Stimulated activated naive CD8-positive, alpha-beta T cell treated with anti-CD3 and anti-CD28 coated beads, Interleukin-15, Interleukin-2, amounts not matched to agents 100 U/mL and 50 U/mL, for 24 hours (primary cell): ENCODE measurements around the gene MICU1.
"Not testable (repeated sequence)": the region's sequence is repeated elsewhere in the genome, so short reads cannot be mapped to it uniquely, and the experiment has no call there.

Experiments
- ATAC-seq: fragments of 150-1000 bp; cut with Tn5 transposase; one replicate; pipeline ENCODE4 v1.10.0; 2021
- DNase-seq: peaks from one replicate; pipeline ENCODE4 v3.0.0; 2021

MICU1 gene

GRCh38 chr10:72561745-72562166, 64.1 kb downstream of the MICU1 start:
- ATAC-seq (no peak), DNase-seq (no peak)

DNA sequence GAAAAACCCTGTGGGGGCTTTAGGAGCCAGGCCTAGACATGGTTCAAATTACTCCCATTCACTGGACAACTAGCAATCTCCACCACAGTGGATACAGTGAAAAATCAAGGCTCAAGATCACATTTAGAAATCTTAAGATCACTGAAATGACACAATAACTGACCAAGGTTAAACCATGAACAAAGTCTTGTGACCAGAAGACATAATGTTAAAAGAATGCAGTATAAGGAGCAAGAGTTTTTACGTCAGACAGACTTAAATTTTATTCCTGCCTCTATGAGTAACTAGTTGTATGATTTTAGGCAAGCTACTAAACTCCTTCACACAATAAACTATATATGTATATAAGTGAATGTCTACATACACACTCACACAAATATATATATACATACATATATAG, 68.5 kb downstream of the MICU1 start:
- no peak for ATAC-seq

DNA sequence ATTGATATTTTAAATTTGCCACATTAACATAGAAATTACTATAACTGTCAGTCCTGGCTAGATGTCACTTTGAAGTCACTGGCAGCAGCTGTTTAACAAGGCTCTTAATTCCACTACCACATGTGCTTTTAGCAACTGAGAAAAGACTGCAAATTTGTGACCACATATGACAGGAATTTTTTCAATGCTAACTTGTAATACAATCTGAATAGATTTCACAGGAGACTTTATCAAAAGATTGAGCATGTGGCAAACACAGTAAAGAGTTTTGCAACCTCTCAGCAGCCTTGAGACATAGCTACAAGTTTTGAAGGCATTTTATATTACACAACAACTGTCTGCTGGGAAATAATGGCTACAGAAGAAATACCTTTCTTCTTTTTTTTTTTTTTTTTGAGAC, 73.0 kb downstream of the MICU1 start:
- no peak for DNase-seq

More for the DNA sequence above, 68.5 kb downstream of the MICU1 start:
- no peak for DNase-seq

DNA sequence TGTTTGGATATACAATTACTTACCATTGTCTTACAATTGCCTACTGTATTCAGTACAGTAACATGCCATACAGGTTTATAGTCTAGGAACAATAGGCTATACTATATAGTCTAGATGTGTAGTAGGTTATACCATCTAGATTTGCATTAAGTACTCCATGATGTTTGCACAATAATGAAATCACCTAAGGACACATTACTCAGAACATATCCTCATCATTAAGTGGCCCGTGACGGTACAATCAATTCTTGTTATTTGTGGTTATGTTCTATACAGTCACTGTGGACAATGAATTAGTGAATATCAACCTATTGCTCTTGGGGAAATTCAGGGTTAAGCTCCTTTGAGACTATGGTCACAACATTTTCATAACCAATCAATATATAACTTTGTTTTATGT, 75.6 kb downstream of the MICU1 start:
- ATAC-seq = no peak
- no peak for DNase-seq

More for the DNA sequence above, 73.0 kb downstream of the MICU1 start:
- no peak for ATAC-seq

DNA sequence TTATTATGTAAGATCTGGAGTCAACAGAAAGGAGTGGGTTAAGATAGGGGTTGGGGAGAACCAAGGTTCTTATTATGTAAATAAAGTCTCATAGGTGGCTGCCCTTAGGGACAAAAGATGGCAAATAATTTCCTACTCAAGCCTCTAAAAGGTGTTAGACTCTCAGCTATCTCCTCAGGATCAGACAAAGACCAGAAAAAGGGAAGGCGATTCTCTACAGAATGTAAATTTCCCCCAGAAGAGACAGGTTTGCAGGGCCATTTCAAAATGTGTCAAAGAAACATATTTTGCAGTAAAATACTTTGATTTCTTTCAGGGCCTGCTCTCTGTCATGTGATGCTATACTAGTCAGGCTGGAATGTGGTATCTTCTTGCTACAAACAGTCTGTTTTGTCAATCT, 80.3 kb downstream of the MICU1 start:
- ATAC-seq = no peak

DNA sequence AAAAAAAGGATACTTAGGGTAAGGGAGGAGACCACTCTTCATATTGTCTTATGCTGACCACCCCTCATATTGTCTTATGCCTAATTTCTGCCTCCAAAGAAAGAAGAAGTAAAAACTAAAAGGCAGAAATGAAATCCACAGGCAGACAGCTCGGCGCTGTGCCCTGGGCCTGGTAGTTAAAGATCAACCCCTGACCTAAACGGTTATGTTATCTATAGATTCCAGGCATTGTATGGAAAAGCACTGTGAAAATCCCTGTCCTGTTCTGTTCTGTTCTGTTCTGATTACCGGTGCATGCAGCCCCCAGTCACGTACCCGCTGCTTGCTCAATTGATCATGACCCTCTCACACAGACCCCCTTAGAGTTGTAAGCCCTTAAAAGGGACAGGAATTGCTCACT, 82.0 kb downstream of the MICU1 start:
- not testable (repeated sequence) for DNase-seq, ATAC-seq

More for the DNA sequence above, 80.3 kb downstream of the MICU1 start:
- no peak for DNase-seq

- DNase-seq (no peak), ATAC-seq (no peak)
Observed at GRCh38 chr10:72542396-72542815, 83.5 kb downstream of the MICU1 start.

DNA sequence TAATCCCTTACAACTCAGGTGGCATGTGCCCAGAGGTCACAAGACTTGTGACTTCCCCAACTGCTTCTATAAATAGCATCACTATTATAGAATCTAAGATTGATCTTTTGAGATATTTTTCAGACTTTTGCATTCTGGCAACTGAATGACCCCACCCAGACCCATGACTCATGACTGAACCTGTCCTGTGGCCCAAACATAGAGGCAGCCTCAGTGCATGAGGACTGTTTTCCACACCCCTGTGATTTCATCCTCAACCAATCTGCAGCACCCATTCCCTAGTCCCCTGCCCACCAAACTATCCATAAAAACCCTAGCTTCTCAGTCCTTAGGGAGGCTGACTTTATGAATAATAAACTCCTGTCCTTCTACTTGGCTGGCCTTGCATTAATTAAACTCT, 84.5 kb downstream of the MICU1 start:
- DNase-seq (no peak), ATAC-seq (no peak)

- ATAC-seq (no peak), DNase-seq (no peak)
Observed at GRCh38 chr10:72540193-72540807, 85.6 kb downstream of the MICU1 start.

DNA sequence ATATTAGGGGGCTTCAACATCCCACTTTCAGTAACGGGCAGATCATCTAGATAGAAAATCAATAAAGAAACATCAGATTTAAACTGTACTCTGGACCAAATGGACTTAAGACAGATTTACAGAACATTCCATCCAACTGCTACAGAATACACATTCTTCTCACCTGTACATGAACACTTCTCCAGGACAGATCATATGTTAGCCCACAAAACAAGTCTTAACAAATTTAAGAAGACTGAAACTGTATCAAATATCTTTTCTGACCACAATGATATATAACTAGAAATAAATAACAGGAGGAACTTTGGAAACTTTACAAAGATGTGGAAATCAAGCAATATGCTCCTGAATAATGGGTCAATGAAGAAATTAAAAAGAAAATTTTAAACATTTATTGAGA, 86.7 kb downstream of the MICU1 start:
- DNase-seq = no peak
- ATAC-seq = no peak

GRCh38 chr10:72525689-72526088, 100.2 kb downstream of the MICU1 start:
- DNase-seq (no peak), ATAC-seq (no peak)

DNA sequence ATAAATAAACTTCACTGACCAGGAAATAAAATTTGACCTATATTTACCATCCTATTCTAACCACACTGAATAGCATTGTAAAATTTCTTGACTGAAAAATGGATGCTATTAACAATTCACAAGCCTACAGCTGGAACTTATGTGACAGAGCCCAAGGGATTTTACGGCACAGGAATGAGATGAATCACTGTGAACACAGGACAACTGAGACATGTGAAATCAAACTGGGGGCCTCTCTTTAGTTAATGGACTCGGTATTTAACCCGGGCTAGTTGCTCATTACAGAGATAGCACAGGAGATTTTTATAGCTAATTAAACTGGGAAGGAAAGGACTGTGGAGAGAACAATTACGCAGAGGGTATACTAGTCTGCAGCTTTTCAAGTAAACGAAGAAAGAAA, 100.6 kb downstream of the MICU1 start:
- DNase-seq = no peak
- ATAC-seq = no peak

GRCh38 chr10:72524489-72524888, 101.4 kb downstream of the MICU1 start:
- DNase-seq (no peak), ATAC-seq (no peak)

GRCh38 chr10:72523932-72524396, 101.9 kb downstream of the MICU1 start:
- no peak for DNase-seq
- ATAC-seq = no peak

DNA sequence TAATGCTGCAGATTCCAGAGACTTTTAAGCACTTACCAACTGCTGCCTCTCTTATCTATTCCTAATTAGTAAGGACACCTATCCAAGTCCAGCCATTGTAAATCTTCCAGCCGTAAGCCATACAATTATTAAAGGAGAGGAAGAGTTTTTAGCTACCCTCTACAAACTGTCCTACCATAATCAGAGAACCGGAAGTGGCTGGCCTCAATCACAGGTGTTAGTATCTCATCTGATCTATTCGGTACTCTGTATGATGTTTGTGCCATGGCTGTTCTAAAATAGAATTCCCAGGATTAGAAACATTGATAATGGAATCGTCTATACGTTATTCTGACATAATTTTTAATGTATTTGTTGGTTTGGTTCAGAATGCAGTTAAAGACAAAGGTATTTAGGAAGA, 102.8 kb downstream of the MICU1 start:
- DNase-seq (no peak), ATAC-seq (no peak)

- DNase-seq = no peak
- ATAC-seq = no peak
Observed at GRCh38 chr10:72517244-72517643, 108.6 kb downstream of the MICU1 start.

GRCh38 chr10:72515455-72515854, 110.4 kb downstream of the MICU1 start:
- ATAC-seq (no peak), DNase-seq (no peak)

DNA sequence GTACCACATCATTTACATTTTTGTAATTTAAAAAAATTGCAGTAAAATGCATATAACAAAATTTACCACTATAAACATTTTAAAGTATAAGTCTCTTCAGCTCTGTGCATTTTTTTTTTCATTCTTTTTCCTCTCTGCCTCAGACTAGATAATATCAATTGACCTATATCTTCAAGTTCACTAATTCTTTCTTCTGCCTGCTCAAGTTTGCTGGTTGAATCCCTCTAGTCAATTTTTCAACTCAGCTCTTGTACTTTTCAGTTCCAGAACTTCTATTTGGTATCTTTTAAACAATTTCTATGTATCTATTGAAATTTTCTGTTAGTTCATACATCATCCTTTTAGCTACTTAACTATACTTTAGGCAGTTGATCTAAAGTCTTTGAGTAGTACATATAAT, 112.0 kb downstream of the MICU1 start:
- DNase-seq (no peak), ATAC-seq (no peak)

GRCh38 chr10:72511459-72511858, 114.4 kb downstream of the MICU1 start:
- no peak for ATAC-seq
- no peak for DNase-seq

DNA sequence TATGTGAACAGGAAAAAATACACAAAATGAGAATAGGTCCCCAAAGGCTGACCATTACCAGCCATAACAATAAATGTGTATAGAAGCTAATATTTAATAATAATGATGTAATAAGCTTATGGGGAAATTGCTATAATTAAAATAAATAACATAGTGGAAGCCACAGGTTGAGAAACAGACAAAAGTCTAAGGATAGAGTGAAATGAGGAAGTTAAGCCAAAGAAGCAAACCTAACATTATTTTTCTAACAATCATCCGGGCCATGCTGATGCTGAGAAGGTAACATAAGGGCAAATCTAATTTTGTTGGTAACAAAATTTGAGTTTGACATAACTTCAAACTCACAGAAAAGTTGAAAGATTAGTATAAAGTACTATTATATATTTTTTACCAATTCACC, 115.9 kb downstream of the MICU1 start:
- ATAC-seq = no peak
- no peak for DNase-seq

- DNase-seq (no peak), ATAC-seq (peak; percentile 40)
Observed at GRCh38 chr10:72509206-72509799, 116.6 kb downstream of the MICU1 start.

GRCh38 chr10:72508033-72508432, 117.8 kb downstream of the MICU1 start:
- no peak for DNase-seq
- no peak for ATAC-seq

DNA sequence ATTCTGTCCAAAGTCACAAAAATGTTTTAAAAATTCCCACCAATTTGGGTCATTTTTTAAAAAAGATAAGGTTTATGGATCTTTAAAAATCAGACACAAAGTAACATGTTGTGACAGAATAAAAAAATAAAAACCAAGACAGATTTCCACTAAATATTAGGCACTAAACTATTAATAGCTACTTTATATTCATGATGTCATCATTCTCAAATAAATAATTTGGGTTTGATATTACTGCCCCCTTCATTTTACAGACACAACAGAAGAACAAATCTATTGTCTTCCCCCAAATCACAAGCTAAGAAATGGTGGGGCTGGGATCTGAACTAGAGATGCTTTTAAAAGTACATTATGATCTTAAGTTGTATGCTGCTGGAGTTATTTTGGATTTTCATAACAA, 119.4 kb downstream of the MICU1 start:
- DNase-seq (no peak), ATAC-seq (no peak)

DNA sequence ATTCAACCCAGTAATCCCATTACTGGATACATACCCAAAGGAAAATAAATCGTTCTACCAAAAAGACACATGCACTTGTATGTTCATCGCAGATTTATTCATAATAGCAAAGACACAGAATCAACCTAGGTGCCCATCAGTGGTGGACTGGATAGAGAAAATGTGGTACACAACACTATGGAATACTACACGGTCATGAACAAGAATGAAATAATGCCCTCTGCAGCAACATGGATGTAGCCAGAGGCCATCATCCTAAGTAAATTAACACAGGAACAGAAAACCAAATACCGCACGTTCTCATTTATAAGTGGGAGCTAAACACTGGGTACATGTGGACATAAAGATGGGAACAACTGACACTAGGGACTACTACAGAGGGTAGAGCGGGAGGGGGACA, 120.4 kb downstream of the MICU1 start:
- ATAC-seq (no peak), DNase-seq (no peak)
